ENCODE results near the gene MGAT4C.
"Not testable (repeated sequence)": the region's sequence is repeated elsewhere in the genome, so short reads cannot be mapped to it uniquely, and the experiment has no call there.

MGAT4C gene

DNA sequence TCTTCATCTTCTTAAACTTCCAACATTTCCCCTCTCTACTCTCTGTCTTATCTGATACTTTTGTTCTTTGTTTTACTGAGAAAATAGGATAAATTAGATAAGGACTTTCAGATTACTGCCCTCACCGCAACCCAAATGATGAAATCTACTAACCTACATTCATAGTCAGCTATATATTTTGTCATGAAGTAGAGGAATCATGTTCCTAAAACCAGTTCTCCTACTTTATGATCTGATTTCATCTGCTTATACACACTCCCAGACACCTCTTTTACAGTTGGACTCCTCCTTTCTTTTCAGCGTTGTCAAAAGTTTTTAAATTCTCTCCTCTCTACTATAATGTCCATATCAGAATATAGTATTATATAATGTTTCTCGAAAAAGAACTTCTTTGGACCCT lies 29.7 kb downstream of the MGAT4C start:
- no peak for DNase-seq

DNA sequence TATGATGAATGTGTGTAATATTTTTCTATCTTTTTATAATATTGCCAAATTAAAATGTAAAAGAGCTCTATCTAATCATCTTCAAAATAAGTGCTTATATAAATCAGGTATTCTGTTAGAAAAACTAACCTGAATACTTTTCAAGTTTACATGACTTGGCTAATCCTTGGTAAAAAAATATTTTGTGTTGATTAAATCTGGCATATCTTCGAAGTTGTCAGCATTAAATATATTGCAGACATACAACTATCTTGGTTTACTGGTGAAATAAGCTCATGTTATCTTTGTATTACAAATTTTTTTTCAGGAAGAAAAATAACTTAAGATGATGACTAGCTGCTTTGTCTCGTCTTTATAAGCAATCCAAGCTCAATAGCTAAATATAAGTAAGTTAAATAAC lies 39.6 kb downstream of the MGAT4C start:
- DNase-seq: no peak

DNA sequence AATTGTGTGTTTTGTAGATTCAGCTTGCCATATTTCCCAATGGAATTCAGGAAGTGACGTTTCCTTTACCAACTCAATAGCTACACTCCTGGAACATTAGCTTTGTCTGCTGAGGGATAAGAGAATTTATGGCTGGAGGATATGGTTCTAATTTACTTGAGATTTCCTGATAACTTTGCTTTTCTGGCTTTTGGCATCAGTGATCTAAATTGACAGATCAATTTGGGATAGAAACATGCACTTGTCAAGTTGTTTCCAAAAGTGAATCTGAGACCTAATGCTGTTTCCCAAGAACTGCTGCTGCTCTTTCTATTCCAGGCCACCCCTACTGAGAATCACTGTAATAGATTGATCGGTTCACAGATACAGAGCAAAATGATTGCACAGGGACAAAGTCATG lies 43.2 kb downstream of the MGAT4C start:
- DNase-seq: no peak

DNA sequence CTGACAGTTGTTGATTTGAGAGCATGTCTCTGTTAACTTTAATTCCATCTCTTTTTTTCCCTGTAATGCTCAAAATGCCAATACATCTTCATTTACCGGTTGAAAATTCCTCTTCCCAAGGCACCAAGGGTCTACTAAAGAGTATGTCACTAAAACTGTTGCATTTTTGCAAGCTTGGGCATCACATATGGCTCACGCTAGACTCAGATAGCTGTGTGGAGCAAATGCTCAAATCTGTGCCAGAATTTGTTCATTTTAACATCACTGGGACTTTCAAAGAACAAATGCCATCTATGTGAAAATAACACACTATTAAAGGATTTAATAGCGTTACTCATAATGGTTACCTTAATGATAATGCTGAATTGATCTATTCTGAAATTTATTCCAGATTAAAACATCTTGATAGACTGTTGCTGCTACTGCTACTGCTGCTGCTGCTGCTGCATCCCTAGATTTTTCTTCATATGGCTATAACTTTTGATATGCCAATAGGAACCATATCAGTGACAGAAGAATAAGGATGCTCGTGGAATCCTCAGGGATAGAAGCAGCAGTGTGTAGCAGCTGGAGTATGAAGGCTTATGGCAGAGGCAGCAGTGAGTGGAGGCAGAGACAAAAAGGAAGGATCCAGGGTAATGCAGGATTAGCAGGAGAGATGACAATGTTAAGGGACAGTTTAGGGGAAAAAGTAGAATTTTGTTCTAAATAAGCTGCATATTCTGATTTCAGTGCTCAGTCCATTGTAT lies 57.3 kb downstream of the MGAT4C start:
- DNase-seq: no peak

DNA sequence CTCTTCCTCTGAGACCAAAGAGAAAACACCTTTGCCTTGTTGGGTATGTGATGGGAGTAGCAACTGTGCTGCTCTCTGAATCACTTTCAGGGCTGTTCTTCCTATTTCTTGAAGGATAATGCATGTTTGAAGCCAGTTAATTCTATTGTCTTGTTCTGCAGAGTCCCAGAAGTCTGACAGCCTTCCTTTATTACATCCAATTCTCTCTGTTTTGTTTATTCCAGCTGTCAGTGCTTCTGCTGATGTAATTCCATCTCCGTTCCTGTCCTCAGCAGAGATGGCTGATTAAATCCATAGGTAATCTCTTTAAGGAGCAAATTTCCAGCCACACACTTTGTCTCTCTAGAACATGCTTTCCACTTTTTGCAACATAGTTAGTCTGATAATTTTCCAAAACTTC lies 59.7 kb downstream of the MGAT4C start:
- DNase-seq: no peak

DNA sequence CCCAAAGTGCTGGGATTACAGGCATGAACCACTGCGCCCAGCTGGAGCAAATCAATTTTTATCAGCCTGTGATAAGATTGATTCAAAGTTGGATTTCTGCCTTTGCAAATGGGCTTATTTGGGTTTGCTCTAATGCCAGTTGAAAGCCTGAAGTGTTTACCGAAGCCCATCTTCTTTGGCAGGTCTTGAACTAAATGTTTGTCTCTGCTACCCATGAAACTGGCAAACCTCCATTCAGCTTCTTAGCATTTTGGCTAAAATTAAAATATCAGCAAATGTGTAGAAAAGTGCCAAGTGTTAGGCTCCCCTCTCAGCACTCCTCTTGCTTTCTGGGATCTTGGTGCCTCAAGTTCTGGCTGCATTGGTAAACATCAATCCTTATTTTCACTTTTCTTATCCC lies 61.5 kb downstream of the MGAT4C start:
- no peak for DNase-seq

DNA sequence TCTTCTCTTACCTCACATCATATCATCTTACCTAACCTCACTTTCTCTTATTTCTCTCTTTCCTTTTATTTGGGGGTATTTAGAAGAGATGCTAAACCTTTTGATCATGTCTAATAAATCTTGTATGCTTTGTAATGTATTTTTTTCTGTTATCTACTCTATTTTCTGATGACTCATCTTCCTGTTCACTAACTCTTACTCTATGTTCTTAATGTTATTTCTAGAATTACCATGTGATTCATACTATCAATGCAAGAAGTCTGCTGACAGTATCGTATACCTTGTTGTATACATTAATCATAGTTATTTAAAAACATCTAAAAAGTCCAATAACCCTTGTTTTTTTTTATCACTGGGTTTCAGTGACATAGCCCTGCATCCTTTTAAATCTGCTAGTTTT lies 62.3 kb downstream of the MGAT4C start:
- DNase-seq: no peak

DNA sequence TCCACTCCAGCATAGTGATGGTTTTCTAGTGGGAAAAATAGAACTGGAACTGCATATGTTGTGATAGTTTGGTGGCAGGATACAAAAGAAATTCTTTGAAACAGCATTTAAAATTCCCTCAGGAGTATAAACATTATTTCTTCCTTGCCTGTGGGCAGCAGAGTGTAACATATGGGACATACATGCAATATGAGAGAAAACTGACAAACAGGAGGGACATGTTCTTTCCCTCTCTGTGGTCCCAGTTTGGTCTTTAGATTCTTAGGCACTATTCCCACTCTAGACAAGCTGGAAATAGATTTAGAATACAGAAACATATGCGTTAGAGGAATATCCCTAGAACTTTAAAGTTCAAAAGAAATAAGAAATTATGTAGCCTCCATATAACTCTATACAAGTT lies 68.0 kb downstream of the MGAT4C start:
- DNase-seq: no peak

DNA sequence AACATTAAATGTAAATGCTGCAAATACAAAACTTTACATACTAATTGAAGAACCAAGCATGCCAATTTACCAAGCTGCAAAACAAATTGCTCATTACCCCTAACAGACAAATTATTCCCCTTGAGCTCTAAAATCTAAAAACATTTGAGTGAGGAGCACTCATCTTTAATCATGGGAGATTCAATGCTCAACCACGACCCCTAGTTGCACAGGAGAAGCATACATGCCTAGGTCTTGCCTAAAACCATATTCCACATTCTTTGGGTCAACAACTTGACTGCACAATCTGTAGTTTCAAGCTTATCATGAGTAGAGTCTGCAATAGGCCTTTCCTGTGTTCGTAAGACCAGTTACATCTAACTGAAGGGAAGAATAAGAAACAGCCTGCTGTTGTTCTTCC lies 69.7 kb downstream of the MGAT4C start:
- DNase-seq: no peak

DNA sequence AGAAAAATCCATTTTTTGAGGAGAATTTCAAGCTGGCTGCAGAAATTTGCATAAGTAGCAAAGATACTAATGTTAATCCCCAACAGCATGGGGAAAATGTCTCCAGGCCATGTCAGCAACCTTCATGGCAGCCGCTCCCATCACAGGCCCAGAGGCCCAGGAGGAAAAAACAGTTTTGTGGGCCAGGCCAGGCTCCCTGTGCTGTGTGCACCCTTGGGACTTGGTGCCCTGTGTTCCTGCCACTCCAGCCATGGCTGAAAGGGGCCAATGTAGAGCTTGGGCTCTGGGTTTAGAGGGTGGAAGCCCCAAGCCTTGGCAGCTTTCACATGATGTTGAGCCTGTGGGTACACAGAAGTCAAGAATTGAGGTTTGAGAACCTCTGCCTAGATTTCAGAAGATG lies 76.3 kb downstream of the MGAT4C start:
- DNase-seq: no peak

DNA sequence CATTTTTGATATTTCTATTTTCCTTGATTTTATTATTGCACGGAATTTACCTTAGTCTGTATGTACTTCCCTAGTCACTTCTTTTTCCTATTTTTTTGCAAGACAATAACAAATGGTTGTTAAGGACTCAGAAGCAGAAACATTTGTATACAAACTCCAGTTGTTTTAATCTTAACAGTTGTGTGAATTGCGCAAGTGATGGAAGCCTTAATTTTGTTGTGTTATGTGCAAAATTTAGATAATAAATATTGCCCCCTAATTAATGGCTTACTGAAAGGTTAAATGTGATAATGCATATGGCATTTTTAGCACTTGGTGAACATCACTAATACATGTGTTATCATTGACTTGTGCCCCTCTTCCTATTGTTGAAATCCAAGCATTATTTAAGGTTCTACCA lies 82.0 kb downstream of the MGAT4C start:
- no peak for DNase-seq

DNA sequence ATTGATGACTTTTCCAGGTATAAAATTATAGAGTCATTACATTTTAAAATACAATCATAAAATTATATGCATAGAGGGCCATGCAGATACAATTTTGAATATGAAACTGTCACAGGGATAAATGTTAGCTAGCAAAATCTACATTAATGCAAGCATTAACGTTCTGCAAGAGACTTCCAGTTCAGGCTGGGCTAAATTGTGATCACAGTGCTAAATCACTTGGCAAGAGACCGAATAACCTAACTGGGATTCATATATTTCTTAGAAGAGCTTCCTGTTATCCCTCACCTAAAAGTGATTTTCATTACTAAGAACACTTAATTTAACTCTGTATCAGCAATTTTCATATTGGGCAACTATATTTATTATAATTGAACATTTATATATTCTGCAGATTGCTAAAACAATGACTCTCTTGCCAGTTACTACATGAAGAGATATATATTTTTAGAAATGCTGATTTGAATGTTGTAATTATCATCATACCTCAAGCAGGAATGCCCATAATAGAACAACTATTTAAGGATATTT lies 83.2 kb downstream of the MGAT4C start:
- DNase-seq: no peak

DNA sequence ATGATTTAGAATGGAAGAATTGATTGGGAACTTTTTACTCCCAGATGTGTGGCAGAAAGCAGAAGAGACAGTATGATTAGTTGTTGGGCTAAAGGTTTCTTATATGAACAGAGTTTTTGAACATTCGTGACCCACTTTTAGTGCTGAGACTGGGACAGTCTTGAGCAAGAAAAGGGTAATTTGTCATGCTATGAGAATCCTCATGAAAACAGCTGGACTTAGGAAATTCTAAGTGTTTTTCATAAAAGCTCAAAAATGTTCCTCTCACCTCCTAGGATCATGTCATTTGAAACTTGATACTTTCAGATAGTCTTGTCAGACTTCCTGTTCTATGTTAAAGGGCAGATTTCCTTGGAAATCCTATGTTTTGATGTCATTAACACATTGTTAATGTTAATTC lies 86.1 kb downstream of the MGAT4C start:
- DNase-seq: no peak

DNA sequence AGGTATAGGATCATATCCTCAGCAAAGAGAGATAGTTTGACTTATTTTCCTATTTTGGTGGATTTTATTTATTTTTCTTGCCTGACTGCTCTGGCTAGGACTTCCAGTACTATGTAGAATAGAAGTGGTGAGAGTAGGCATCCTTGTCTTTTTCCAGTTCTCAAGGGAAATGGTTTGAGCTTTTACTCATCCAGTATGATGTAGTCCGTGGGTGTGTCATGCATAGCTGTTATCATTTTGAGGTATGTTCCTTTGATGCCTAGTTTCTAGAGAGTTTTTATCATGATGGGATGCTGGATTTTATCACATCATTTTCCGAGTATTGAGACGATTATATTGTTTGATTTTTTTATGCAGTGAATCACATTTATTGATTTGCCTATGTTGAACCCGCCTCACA lies 97.2 kb downstream of the MGAT4C start:
- no peak for DNase-seq

DNA sequence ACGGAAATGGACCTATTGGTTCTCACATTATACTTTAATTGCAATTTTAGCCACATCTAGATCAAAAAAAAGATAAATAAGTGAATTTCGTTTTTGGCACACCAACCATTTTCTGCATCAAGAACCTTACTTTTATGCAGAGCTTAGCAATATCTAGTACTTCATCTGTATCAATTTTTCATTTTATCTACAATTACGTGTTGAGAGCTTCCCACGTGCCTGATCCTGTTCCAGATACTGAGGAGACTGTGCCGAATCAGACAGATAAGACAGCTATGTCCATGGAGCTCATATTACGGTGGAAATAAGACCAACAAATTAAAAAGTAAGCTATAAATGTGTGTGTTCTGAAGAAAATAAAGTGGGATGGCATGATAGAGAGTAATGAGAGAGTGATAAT lies 101.6 kb downstream of the MGAT4C start:
- DNase-seq: no peak

DNA sequence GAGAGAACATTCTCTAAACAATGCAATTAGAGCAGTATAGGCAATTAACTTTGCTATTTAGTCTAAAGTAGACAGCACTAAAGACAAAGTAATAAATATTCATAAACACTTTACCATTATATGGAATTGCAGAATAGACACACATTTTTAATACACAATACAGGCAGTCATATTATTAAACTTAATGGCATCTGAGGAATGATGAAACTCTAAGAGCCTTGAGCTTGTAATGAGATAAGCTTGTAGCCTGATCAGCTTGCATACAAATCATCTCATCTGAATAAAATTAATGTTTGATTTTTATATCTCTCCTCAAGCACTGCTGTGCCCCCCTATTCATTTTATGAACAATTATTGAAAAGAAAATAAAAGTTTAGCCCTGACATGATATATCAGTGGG lies 107.6 kb downstream of the MGAT4C start:
- no peak for DNase-seq

DNA sequence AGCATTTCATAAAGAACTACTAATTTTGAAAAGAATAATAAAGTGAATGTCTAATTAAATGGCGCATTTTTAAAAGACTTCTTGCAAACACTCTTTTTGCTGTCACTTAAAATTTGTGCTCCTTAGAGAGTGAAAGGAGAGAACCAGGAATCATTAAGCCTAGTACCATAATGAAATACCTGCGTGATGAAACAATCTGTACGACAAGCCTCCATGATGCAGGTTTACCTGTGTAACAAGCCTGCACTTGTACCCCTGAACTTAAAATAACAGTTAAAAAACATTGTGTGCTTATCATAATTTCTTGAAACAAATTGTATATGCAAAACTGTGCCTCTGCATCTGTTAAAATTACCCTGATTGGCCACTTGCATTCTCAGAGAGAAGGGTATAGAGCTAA lies 108.1 kb downstream of the MGAT4C start:
- DNase-seq: no peak

DNA sequence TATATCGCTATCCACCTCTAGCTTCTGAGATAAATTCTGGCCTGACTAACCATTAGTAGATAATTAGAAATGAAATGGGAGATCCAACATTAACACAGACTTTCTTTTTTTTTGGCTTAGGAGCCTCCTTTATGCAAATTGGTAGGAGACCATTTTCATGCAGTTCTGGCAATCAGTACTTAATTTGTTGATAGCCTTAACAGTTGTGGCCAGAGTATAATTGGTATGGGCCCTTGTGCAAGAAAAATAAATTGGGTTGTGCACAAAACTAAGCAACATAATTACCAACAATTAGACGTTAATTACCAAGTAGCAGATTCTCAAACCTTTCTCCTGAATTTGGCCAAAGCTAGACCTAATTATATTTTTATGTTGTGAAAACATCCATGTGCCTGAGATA lies 111.0 kb downstream of the MGAT4C start:
- DNase-seq: no peak

DNA sequence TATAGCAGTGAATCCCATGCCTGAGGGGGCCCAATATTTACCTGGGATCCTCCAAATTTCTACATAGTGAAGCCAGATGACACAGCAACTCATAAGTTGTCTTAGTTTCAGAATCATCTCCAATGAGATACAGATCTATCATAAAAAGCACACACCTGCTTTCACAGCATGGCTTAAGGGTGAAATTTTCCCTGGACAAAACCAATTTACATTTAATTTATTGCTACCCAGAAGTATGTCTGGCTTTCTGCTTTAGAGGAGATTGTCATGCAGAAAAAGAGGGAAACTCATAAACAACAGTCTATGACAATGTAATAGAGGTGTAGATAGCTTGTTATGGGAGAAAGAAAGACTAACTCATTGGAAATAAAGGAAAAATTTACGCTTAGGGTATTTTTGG lies 113.0 kb downstream of the MGAT4C start:
- DNase-seq: no peak

DNA sequence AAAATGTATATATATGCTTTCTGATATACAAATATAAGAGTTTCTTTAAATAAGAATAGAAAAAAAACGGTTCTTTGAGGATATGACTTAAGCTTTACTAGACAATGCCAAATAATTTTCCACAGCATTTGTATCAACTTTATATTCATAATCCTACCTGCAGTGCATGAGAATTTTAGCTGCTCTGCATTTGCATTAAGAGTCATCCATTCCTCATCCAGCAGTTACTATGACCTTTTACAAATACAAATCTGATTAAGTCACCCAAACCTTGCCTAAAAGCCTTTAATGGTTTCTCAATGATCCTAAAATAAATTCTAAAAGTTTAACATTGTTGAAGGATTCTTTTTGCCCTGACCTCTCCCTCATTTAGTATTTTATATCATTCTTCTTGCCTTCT lies 116.5 kb downstream of the MGAT4C start:
- DNase-seq: no peak

DNA sequence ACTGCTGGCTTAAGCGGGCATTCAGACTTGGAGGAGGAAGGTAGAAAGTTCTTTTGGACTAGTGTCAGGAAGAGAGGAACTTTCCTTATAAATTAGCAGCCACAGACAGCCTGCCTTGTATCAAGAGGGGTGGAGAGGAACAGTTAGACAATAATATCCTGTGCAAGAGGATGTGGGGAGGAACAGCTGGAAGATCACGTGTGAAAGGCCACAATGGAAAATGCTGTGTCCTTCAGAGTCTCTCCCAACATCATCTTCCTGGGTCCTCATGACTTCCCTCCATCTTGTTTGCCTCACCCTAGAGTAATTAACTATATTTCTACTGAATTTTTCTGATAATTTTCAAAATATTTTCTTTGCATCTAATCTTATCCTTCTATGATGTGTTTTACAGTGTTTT lies 117.4 kb downstream of the MGAT4C start:
- DNase-seq: no peak

DNA sequence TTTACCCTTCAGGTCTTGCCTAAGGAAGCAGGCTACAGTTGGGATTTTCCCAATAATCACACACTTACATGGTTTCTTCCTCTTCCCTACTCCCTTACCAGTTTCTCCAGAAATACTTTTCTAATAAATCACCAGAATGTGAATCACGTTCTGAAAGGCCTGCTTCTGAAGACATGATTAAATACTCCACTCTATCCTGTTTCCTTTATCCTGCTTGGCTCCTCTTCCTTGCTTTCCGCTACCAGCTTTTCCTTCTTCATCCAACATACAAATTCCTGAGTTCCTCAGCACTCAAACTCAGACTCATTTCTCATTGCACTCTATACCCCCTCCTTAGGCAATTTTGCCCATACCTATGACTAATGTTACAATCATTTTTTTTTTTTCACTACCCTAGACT lies 118.3 kb downstream of the MGAT4C start:
- no peak for DNase-seq

DNA sequence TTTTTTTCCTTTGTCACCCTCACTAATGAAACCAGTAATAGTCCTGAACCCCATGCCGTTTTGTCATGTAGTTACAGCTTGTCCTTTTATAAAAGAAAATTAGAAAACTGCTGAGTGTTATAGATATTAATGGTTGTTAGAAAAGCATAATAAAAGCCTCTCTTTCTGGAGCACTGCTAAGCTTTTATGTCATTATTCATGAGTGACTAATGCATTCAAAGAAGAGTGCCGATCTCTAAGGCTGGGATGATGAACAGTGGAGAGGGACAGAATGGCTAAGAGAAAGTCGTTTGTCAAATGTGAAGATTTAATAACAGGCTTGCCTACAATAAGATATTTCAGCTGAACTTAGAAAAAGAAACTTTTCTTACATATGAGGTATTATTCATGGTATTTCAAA lies 121.6 kb downstream of the MGAT4C start:
- no peak for DNase-seq

DNA sequence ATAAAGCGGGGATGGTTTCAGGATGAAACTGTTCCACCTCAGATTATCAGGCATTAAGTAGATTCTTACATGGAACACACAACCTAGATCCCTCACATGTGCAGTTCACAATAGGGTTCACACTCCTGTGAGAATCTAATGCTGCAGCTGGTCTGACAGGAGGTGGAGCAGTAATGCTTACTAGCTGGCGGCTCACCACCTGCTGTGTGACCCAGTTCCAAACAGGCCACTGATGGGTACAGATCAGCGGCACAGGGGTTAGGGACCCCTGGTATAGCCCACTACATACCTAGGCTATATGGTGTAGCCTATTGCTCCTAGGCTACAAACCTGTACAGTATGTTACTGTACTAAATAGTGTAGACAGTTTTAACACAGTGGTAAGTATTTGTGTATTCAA lies 129.3 kb downstream of the MGAT4C start:
- not testable (repeated sequence) for DNase-seq

DNA sequence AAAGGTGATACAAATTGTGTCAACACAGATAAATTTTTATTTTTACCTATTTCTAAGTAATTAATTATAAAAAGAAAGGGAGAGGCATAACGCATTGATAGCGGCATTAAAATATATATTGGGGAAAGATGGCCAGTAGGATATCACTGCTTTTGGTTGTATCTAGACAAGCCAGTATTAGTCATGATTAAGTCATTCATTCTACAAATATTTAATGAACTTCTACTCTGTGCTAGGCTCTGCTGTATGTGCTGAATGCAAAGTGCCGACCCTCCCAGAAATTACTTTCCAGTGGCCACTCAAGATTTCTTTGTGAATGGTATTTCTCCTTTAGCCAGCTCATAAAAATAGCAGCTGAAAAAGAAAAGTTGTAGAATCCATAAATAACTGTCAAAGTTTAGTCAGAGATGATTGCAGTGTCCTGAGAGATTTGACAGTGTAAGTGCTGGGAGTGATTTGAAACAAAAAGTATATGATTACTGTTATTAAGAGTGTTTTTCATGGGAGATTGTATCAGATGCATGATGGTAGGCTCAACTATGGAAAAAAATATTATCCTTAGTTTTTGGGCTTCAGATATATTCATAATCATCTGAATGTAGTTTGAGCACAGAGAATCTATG lies 133.2 kb downstream of the MGAT4C start:
- DNase-seq: no peak
